HG03159 (cell line): ENCODE data around the gene ASTL.

ENCODE experiments used
- ATAC-seq: cut with Tn5 transposase; IDR thresholded peaks from one replicate; pipeline ENCODE4 v1.9.1; 2021; ENCODE audit warnings: mild to moderate bottlenecking, moderate library complexity; ENCODE audit not compliant: unreplicated experiment

ASTL gene

DNA sequence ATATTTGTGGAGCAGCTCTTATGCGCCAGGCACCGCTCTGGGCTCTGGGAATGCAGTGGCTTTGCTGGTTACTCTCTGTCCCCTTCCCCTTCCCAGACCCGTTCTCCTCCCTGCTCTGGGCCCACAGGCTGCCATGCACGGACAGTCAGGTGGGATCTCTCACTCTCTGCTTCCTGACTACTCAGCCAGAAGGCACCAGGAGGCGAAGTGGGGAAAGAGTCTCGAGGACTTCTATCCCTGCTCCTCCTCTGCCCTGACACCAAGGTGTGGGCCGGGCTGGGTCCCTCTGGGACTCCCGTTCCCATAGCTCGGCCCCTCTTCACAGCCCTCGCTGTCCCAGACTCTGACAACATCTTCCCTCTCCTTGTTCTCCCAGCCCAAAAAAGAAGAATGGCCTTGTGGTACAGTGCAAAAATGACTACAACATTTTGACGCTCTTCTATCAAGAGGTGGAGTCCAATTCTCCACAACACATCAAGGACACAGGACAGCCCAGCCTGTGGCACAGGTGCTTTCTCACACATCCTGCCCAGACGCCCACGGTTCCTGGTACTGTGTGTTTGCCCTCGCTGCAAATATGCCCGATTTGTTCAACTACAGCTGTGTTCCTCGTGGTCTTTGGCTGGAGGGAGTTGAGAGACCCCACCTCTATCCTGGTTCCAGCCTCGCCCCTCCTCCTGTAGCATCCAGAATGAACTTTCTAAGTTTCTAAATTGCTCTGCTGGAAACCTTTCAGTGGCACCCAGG lies 21.0 kb upstream of the ASTL start:
- ATAC-seq, result no peak

DNA sequence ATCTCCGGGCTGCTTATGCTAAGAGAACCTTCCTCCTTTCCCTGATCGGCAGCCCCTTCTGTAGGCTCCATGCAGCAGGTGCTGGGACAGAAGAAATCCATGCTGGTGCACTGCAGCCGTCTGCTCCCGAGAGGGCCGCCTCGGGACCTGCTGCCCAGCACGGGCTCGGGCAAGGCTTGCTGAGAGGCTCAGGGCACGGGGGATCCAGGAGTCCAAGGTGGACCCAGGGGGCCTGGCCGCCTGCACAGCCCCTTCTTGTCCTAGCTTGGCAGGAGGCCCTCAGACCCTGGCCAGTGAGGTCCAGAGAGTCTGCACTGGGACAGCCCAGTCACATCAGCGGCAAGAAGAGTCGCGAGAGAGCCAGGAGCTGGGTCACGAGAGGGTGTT lies 20.2 kb upstream of the ASTL start:
- ATAC-seq, result no peak

DNA sequence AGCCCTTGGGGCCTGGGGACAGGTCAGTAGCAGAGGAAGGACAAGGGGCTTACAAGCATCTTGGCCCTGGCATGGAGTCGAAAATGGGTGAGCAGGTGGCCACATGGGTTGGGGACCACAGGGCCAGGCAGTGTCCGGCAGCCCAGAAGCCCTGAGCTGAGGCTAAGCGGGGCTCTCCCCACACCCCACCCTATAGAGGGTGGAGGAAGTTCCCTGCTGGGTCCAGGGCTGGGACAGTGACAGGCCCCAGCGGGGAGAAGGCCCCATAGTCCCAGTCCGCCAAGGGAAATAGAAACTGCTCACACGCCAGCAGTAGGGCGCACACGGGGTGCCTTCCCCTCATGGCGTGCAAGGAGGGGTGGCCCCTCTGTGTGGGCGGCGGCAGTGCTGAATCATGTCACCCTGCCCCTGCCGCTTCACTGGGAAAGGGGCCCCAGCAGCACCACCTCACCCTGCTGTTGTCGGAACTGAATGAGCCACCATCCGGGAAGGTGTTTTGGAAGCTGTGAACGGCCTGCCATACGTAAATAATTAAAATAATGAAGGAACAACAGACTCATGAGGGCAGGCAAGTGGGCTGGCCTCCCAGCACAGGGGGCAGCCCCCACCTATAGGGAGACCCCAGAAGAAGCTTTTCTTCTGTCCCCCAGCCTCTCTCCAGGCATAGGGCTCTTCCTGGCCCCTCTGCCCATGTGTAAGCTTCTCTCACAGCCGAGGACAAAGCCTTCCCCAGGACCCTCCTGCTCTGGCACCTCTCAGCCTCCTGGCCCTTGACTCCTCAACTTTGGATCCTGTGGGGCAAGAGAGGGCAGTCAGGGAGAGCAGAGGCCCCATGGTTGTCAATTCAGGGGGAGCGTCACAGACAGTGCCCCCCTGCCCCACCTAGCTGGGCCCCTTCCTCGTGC lies 19.6 kb upstream of the ASTL start:
- peak; percentile 52 for ATAC-seq

DNA sequence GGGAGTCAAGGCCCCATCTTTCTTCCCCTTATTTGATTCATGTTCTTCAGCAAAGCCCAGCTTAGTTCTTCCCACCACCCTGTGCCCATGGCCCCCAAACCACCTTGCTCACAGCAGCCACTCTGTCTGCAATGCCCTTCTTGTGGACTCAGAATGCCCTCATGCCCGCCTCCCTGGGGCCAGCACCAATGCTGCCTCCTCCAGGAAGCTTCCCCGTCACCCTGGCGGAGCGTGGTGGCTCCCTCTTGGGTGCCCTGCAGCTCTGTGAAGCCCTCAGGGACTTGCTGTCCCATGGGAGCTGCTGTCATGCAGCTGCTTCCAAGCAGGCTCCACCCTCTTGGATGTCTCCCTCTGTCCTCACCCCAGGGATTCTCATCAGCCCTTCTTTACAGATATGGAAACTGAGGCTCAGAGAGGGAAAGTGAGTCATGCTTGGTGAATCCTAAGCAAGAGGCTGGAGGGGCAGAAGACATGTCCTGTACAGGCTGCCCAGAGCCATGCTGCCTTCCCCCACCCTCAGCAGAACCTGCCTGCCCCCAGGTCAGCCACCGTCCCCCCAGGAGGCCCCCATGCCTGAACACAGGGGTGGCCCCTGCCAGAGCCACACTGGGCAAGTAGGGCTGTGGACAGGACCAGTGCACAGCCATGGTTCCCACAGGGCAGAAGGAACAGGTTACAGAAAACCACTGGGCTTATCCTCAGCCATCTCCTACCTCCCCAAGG lies 18.8 kb upstream of the ASTL start:
- ATAC-seq, result peak; percentile 29

DNA sequence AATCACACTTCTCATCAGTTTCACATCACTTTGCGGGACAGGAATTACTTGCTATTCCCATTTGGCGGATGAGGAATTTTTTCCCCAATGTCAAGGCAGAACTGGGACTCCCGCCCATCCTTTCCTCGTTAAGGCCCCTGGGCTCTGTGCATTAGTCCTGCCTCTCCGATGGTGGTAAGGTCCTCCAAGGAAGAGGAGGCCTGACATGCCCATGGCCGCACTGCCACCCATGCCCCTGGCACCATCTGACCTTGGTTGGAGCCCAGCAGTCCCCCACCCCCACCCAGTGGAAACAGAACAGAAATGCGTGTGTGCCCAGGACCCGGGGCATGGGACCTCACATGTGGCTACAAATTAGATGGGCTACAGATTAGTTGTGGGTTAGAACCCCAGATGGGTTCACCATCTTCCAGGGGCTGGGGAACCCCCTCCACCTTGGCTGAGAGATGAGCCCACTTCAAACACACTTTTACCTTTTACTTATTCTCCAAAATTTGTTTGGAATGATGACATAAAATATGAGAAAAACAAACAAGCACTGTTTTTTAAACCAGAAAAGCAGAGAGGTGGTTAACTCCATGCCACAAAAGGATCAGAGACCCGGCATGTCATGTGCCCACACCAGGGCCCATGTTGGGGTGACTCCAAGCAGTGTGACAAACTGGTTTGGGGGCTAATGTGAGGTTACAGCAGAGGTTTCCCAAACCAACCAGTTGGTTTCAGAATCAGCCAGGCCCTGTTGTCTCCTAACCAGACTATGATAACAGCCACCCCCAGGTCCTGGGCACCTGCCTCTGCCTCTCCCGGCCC lies 17.9 kb upstream of the ASTL start:
- ATAC-seq, result no peak

DNA sequence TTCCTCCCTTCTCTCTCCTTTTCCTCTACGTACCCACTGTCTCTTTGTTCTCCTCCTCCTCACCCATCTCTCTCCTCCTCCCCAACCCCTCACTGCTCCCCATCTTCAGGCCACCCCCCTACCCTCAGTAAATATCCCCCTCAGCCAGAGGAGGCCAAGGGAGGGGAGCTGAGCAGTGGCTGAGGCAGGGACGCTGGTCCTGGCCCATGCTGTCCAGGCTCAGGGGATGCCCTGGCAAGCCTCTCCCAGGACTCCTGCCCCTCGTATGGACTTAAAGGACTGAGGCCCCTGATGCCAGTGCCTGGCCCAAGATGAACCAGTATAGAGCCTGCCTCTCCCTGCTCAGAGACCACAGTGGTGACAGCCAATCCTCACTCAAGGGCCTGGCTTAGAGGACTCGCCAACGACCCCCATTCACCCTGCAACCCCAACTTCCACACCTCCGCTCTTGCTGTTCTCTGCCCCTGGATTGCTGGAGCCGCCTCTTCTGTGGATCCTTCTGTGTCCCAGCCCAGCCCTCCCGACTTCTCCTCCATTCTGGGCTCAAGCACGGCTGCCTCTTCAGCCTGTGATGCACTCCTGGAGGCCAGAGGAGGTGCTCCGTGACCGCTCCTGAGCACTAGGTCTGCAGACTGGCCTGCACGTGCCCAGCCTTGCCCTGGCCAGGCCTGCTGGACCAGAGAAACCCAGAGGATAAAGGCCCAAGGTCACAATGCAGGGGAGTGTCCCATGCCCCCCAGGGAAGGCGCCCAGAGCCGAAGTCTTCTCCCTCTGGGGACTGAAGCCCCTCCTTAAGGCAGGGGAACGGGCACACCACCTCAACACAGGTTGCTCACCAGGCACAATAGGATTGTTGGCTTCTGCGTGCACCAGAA lies 16.4 kb upstream of the ASTL start:
- no peak for ATAC-seq

DNA sequence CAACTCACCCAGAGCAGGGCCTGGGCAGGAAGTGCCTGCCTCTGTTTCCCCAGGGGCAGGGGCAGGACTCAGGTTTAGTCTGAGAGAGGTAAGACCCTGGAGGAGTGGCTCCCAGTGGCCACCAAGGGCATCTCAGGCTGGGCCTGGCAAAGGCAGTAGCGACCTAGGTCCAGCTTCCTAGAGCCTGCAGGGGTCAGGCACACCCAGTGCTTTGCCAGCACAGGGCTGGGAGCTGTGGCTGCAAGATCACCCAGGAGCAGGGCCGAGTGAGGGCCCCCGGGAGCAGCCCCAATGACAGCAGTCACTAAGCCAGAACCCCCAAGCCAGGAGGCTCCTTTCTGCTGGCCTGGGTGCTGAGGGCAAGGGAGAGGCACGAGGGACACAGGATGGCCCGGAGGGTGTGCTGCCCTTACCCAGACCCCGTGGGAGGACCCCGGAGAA lies 15.7 kb upstream of the ASTL start:
- ATAC-seq, result no peak

DNA sequence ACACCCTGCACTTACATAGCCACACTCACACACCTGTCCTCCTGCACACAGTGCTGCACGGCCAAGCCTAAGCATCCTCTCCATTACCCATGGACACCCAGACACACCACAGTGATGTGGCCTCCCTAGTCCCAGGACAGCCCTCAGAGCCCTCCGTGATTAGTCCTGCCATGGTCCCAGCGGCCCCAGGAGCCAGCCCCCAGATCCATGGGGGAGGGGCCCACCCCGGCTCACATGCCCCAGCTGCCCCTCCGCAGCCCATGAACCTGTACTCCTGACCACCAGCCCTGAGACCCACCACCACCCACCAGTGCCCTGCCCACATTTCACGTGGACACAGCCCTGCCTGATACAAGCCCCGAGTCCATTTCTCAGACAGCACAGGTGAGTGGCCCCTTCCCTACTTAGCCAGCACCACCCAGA lies 15.0 kb upstream of the ASTL start:
- no peak for ATAC-seq

DNA sequence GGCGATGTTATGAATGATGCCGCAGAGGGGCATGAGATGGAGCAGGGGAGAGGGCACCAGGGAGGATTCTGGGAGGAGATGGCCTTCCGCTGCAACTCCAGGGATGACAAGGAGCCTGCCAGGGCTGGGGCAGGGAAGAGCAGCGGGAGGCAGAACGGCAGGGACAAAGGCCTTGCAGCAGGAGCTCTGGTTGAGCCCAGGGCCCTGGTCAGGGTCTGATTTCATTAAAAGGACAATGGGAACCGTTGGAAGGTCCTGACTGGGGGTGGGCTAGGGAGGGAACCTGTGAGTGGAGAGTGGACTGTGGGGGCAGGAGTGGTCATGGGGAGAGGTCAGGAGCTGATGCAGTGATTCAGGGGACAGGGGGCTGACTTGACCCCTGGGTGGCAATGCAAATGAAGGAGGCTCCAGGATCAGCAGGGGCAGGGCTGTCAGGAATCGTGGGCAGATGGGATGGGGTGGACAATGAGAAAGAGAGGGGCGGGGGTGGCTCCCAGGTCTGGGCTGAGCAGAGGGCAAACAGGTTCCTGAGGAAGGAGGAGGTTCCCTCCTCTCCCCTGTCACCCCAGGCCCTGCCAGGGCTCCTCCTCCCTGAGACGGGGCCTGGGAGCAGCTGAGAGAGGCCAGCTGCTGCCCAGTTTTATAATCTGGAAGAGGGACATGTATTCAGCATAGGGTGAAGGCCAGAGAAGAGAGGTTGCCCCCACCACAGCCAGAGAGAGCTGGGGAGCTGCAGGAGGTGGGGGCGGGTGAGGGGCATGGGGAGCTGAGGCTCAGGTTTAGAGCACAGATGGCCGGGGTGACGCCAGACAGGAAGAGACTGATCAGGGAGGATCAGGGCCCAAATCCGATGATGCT lies 14.2 kb upstream of the ASTL start:
- no peak for ATAC-seq

DNA sequence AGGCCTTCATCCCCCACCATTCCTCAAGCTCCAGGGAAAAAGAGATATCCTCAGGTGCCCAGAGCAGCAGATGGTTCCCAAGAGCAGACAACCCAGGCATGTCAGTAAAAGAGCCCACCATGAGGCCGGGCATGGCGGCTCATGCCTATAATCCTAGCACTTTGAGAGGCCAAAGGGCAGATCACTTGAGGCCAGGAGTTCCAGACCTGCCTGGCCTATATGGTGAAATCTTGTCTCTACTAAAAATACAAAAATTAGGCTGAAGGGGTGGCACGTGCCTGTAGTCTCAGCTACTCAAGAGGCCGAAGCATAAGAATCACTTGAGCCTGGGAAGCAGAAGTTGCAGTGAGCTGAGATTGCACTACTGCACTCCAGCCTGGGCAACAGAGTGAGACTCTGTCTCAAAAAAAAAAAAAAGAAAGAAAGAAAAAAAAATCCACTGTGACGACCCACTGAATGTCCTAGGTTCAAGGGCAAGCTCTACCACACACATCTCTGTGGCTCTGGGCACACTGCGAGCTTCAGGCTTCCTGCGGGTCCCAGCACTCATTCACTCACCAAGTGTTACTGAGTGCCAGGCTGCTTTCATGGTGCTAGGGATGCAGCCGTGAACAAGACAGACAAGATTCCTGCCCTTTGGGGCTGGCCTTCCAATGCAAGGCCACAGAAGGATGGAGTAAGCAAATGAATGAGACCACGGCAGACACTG lies 13.4 kb upstream of the ASTL start:
- no peak for ATAC-seq

DNA sequence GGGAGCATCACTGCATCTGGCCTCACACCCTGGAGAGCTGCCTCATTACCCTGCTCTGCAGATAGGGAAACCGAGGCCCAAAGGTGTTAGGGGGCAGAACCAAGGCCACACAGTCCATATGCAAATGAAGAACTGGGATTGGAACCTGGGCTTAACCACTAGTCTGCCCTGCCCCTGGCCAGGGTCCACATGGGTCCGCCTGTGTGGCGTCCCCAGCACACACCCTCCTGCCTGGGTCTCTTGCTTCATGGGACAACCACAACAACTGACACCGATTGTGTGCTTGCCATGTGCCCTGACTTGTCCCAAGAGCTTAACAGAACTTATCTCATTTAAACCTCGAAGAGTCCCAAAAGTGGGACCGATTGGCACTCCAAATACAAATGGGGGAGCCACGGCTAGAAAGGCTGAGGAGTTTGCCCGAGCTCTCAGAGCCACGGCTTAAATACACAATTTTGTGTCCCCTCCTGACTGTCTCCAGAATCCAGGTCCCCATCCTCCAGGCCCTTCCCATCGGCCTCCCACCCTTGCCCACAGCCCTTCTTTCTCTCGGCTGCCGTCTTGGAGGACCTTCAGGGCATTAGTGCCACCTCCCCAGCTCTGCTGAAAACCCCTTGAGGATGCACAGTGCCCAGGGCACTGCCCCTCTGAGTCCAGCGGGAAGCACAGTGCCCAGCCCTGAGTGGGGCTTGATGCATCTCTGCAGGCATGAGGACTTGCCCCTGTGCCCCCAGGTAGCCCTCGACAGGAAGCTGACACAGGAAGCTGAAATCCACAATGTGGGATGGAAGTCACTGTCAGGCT lies 12.7 kb upstream of the ASTL start:
- no peak for ATAC-seq

DNA sequence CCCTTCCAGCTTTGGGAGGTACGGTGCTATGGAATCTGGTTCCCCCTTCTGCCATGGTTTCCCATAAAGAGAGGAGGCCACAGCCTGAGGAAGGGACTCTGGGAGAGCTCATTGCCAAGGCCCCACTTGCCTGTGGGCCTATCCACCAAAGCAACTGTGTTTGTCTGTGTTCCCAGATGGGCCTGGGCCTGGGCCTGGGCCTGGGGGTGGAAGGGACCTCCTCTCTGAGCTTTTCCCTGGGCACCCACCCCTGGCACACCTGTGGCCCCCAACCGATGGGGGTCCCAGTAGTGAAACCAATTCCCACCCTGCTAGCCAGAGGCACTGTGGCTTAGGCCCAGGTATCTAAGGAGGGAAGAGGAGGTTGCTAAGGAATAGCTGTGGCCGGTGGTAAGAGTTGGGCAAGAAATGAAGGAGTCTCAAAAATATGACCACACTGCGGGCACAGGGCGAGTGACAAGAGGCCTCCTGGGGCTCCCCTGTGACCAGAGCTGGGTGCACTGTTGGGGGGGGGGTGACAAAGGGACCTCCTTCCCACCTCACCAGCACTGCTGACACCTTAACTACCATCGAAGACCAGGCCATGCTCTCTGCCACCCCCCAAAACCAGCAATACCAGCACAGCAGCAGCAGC lies 11.8 kb upstream of the ASTL start:
- ATAC-seq, result no peak

DNA sequence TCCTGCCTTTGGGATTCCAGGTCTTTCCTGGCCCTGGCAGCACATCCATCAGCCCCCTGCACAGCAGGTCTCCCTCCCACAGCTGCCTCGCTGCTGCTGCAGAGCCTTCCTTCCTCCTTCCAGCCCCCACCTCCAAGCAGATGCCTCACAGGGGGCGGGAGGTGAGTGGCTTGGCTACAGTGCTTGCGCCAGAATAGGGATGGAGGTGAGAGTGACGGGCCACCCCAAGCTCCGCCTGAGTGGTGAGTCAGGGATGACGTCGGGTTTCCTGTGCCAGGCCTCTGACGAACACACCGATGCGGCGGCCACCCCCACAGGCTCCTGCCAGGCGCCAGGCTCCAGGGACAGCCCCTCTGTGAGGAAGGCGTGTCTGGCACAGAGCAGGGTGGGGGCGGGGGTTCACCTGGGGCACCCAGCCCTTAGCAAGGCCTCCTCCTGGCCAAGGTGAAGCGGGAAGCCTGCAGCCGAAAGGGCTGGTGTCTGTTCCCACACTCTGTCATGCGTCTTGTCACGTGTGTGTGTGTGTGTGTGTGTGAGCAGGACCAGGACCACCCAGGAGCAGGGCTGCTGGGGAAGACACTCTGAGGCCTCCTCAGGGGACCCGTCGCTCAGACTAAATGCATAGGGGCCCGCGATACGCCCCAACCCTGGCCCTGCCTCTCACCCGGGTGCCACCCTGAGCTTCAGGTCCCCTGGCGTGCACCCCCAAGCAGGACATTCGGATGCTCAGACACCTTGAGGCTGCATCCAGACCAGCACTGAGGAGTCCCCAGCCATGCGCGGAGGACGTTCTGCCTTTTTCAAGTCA lies 10.3 kb upstream of the ASTL start:
- peak; percentile 35 for ATAC-seq

DNA sequence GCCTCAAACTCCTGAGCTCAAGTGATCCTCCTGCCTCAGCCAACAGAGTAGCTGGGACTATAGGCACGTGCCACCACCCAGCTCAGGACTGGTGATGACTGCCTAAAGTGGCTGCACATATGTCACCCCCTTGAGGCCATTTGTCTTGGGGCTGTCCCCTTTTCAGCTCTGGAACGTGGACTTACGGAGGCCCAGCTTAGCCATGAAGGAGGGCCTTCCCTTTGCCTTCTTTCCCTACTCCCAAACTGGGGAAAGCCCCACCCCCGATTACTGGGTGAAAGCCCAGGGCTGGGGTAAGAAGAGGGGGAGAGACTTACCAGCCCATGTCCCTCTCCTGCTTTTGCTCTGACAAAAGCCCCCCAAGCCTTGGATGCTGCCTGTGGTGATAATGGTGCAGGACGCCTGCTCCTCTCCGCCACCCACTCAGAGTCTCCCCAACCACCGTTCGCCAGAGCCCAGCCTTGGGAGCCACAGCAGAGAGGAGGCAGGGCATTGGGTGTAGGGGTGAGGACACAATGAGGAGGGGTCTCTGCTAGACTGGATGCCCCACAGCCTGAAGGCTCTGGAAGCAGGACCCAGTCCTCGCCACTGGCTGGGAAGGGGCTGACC lies 9.4 kb upstream of the ASTL start:
- ATAC-seq, result no peak

DNA sequence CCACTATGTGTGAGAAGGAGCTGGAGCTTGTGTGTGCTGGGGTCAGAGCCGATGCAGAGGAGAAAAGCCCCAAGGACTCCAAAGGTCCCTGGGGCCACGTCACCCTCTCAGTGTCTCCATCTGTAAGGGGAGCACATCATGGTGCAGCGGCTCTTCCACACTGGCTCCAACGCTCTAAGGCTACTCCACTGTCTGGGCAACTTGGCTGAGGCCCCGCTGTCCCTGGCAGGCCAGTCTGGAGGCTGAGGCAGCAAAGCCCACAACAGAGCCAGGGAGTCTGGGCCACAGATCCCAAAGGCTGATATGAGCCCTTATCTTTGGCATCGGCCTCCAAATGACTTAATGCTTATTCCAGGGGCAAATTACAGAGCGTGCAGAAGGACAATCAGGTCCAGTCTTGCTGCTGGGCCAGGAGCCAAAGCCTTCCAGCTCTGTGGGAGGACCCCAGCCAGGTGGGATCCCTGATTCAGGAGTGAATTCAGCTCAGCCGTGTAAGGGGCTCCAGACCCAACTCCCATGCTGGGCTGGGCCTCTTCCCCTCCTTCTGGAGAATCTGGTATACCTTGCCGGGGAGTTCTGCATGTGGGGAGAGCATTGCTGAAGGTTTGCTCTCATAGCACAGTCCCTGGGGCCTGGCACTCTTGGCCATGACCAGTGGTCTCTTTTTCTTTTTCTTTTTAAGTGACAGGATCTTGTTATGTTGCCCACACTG lies 8.7 kb upstream of the ASTL start:
- no peak for ATAC-seq
